HG02938 (cell line): ENCODE results near the gene LCTL.

Experiments
- ATAC-seq: cut with Tn5 transposase; IDR thresholded peaks from one replicate; pipeline ENCODE4 v1.9.1; 2021; ENCODE audit warnings: mild to moderate bottlenecking, moderate library complexity; ENCODE audit not compliant: unreplicated experiment

The LCTL gene

DNA sequence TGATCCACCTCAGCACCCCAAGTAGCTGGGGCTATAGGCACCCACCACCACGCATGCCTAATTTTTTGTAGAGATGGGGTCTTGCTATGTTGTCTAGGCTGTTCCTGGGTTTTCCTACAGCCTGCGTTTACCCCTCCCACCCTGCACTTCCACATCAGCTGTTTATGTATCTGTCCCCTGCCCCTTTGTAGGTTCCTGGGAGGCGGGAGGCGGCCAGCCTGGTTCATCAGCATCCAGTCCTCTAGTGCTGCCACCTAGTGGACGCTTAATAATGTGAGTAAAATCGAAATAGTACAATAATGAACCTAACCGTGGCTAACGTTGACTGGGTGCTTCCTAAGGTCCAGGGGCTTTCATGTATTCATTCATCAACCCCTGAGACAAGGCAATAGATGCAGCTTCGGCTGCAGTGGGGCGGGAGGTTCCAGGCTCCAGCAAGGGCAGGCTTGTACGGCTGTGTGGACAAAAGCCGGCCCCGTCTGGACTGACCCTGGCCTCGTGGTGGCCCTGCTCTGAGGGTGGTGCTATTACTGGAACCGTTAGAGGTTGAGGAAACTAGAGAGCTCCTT lies 1.2 kb upstream of the LCTL start:
- ATAC-seq: no peak

DNA sequence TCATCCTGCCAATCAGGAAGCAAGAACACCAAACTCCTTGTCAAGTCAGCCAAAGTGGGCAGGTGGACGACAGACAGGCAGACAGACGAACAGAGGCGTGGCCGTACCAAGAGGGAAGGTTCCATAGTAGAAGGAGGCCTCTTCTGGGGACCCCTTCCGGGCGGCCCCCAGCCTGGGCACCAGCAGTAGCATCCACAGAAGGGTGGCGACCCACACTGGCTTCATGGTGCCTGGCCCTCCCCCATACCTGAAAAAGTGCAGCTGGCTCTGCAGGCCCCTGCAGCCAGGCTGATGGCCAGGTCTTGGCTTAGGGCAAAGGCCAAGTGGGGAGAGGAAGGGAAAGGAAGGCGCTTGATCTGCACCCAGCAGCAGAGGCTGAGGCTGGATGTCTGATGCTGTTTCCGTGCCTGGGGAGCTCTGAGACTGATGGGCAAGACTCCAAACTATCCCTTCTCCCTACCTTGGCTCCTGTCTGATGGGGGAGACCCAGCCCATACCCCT lies 607 bp downstream of the LCTL start:
- no peak for ATAC-seq

GRCh38 chr15:66564136-66565041 lies 1.4 kb downstream of the LCTL start:
- no peak for ATAC-seq

DNA sequence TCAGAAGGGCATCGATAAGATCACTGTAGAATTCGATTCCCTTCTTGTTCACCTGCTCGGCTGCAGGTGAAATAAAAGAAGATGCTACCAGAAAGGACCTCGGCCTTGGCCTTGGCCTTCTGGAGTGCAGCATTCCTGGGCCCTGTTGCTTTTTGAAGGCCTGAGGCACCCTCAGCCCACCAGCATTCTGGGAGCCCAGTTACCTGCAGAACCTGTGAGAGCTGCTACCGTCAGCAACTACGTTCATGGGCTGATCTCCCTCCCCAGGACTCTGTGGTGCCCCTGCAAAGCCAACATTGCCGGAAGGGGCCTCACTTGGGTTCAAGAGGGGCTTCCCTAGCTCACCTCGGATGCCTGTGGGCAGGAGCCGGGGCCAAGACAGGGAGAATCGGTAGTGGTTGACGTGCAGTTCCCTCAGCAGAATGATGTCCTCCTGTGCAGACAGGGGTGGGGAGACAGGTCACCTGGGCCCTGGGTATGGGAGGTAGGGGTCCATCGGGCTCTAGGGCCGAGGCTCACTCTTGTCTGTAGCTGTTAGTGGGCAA lies 2.2 kb downstream of the LCTL start:
- no peak for ATAC-seq

- no peak for ATAC-seq
Measured at GRCh38 chr15:66563126-66563525, 2.7 kb downstream of the LCTL start.

- no peak for ATAC-seq
Measured at GRCh38 chr15:66560856-66561525, 4.8 kb downstream of the LCTL start.

DNA sequence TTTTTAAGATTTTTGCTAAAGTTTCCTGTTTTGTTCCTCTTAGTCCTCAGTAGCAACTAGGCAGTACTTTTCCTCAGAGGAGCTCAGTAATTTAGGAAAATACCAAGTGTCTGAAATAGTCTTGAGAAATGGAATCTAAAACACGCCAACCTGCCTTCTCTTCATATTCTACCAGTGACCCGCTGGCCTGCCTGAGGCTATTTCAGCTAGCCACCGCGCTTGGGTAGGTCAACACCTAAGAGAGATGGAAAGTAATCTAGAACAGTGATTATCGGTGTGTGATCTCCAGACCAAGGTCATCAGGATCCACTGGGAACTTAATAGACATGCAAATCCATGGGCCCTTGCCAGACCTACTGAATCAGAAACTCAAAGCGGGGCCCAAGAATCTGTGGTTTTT lies 7.5 kb downstream of the LCTL start:
- ATAC-seq: no peak

DNA sequence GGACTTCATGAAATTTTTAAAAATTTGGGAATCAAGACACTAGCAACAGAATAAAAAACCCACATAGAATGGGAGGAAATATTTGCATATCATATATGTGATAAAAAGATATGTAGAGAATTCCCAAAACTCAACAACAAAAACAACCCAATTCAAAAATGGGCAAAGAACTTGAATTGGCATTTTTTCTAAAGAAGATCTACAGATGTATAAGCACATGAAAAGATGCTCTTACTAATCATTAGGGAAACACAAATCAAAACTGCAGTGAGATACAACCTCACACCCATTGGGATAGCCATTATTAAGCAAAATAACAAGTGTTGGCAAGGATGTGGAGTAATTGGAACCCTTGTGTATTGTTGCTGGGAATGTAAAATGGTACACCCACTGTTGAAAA lies 10.1 kb downstream of the LCTL start:
- ATAC-seq: no peak

GRCh38 chr15:66545255-66545654 lies 20.5 kb downstream of the LCTL start:
- ATAC-seq: no peak

DNA sequence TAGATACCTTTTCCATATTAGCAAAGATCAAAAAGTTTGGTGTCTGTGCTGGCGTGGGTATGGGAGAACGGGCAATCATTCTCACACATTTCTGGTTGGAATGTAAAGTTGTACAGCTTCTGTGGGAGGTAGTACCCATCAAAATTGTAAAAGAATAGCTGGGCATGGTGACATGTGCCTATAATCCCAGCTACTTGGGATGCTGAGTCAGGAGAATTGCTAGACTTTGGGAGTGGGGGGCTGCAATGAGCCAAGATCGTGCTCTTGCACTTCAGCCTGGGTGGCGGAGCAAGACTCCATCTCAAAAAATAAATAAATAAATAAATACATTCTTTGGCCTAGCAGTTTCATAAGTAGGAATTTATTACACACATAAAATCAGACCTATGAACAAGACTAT lies 22.9 kb downstream of the LCTL start:
- no peak for ATAC-seq

GRCh38 chr15:66535056-66535455 lies 30.7 kb downstream of the LCTL start:
- no peak for ATAC-seq

DNA sequence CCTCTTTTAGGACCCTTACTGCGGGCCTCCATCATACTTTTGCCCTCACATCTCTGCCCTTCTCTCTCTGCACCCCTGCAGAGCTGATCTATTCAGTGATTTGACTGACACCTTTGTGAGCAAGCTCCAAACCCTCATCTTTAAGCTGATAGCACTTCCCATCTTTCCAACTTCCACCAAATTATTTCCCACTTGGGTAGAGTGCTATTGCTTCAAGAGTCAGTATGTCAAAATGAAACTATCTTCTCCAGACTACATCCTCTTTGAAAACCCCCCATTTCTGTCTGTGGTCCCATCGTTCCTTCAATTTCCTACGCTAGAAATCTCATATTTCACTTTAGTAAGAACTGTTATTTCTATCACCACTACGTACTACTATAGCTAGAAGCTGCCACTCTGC lies 41.0 kb downstream of the LCTL start:
- no peak for ATAC-seq

DNA sequence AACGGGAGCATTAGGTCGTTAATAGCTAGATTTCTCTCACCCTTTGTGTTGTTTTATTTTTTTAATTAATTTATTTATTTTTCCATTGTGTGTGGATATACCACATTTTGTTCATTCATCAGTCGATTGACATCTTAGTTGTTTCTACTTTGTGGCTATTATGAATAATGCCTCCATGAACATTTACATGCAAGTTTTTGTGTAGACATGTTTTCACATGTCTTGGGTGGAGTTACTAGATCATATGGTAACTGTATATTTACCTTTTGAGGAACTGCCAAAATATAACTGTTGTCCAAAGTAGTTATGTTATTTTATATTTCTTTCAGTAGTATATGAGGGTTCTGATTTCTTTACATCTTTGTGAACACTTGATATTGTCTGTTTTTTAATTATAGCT lies 41.9 kb downstream of the LCTL start:
- ATAC-seq: no peak

- no peak for ATAC-seq
Measured at GRCh38 chr15:66515901-66516322, 49.9 kb downstream of the LCTL start.

- ATAC-seq: no peak
Measured at GRCh38 chr15:66514586-66514985, 51.2 kb downstream of the LCTL start.

GRCh38 chr15:66508293-66508883 lies 57.4 kb downstream of the LCTL start:
- no peak for ATAC-seq

GRCh38 chr15:66505818-66506217 lies 60.0 kb downstream of the LCTL start:
- ATAC-seq: no peak

- ATAC-seq: no peak
Measured at GRCh38 chr15:66505430-66505811, 60.4 kb downstream of the LCTL start.

DNA sequence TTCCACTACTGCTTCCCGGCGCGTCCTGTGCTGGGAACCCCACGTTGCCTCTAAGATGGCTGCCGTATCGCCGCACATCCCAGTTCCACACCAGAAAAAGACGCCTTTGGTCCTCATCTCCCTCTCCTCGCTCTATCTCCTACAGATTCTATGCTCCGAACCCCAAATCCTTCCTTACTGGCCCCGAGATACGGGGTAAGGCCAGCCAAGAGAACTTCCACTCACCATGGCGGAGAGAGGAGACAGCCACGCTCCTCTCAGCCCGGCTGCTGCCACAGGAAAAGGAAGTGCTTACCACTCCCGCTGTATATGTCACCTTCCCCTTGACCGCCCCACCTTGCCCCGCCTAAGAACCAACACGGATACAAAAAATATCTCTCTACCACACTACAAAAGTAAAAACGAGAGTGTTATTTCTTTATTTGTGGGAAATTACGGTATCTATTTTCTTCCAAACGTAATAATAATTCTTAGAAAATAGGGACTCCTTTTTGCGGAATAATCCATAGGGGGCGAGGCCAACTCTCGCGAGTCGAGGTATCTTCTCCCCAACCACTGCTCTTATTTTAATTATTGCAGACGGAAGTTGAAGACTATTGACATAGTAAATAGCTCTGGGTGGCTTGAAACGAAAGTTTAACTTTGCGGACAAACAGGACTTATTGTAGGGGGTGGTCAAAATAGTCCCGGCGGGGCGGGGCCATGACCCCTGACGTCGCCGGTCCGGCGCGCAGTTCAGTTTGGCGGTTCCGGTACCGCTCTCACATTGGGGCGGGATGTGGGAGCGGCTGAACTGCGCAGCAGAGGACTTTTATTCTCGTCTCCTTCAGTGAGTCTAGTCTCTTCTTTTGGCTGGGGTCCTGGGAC lies 61.0 kb downstream of the LCTL start, which contains the start of the genes RPL4 and ZWILCH:
Gene RPL4 (minus strand): TSS at position 293 of the 867 bp plus-strand sequence. CDS start 65 bp downstream, at position 228.
Gene ZWILCH (plus strand): TSS at position 764 of the 867 bp plus-strand sequence. CDS start 13 bp downstream, at position 777.
- peak; percentile 75 for ATAC-seq
